Activated T-cell treated with anti-CD3 and anti-CD28 coated beads for 1 hour (primary cell): Measurements from ENCODE around the gene SLC2A1.

Experiments
- DNase-seq: peaks from one replicate; pipeline ENCODE4 v3.0.0-alpha.2; 2020; ENCODE audit warnings: low read depth

The SLC2A1 gene

DNA sequence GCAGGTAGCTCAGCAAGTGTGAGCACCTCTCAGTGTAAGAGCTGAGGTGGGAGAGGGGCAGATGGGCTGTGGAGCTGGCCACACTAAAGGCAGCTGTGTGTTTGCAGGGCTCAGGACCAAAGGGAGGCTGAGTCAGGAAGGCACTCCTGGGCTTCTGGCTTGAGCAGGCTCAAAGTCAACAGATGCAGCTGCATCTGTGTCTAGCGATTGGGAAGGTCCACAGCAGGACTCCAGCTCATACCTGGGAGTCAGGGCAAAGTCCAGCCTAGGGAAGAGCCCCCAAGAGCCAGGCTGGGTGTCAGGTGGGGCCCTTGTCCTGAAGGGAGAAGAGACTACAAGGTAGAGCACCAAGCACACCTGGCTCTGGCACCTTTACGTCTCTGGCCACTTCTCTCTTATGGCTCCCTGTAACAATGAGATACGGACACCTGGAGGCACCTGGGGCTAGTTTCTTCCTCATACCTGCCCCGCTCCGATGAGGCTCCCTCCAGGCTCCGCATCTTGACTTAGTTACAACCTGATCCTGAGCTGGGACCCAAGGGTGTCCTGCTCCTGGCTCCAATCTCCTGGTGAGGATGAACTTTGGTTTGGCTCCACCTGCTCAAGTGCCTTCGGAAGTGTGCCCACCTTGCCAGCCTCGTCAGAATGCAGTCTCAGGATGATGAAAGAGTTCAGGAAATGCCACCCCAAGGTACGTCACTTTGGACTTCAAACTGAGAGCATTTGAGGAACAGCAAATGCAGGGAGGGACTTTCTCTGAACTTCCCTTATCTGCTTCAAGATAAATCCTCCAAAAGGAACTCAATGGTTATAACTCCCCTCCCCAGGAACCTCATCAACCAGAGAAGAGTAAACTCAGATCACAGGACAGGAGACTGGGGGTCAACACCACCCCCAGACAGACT is 21.5 kb upstream of the SLC2A1 start:
- DNase-seq, result no peak

DNA sequence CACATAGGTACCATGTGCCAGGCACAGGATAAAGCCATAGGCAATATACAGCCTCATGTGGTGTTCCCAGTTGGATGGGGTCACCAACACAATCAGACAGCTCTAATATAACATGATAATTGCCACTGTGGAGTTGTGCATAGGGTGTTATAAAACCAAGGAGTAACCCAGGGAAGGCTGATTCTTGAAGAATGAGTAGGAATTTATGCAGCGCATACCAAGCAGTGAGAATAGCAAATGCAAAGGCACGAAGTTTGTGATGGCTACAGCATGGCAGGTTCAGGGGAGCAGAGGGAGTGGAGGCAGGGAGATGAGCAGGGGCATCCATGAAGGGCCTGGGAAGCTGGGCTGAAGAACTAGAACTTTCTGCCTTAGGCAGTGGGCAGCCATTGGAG is 20.4 kb upstream of the SLC2A1 start:
- no peak for DNase-seq

DNA sequence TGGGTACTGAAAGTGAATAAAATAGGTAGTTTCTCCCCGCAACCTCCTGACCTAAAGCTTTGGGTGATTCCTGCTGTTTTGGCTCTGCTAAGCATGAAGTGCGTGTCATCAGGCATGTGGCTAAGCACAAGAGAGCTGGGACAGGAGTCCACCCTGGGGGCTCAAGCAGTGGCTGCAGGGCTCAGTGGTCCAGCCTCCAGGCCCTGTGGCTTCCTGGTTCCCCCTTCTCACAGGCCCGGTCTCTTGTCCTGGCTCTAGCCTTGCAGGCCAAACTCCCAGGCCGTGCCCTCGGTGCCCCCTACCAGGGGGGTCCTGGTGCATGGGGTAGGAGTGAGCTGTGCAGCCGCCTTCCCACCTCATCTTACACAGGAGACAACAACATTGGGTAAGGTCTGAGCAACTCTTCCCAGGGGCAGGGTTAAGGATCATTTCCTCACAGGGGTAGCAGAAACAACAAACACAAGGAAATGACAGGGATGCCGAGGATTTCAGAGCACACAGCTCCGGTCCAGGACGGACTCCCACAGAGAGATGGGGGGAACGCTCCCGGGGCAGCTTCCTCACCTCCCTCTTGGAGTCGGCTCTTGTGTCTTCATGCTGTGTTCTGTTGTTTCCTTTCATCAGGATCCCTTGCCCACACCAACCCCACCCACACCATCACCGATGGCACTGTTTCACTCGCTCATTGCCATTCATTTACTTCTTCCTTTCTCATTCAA is 19.8 kb upstream of the SLC2A1 start:
- DNase-seq, result no peak

DNA sequence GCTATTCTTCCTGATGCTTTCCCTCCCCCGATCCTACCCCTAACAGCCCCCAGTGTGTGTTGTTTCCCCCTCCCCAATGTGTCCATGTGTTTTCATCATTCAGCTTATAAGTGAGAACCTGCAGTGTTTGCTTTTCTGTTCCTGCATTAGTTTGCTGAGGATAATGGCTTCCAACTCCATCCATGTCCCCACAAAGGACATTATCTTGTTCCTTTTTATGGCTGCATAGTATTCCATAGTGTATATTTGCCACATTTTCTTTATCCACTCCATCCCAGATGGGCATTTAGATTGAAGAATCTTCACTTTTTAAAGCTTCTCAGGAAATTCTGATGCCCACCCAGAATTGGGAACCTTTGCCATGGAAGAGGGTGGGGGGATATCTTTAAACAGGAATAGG is 19.0 kb upstream of the SLC2A1 start:
- no peak for DNase-seq

DNA sequence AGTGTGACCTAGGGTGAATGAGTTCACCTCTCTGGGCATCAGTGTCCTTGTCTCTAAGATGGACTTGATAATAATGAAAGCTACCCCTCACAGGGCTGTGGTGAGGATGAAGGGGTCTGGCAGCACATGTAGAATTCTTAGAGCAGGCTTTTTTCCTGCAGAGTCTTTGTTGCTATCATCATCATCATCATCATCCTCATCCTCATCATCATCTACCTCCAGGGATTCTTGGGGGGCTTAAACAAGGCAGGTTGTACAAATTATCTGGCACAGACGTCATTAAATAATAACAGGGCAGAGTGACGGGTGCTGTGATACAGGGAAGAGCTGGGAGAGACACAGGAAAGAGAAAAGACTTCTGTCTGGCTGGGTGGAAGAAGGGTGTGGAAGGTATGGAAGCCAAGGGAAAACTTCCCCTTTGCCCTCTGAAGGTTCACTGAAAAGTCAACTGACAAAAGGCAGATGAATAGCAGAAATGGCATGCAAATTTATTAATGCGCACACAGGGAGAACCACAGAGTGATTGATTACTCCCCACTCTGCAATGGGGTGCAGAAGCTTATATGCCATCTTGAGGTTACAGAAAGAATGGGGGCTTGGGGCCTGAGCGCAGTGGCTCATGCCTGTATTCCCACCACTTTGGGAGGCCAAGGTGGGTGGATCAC is 17.0 kb upstream of the SLC2A1 start:
- DNase-seq, result no peak

DNA sequence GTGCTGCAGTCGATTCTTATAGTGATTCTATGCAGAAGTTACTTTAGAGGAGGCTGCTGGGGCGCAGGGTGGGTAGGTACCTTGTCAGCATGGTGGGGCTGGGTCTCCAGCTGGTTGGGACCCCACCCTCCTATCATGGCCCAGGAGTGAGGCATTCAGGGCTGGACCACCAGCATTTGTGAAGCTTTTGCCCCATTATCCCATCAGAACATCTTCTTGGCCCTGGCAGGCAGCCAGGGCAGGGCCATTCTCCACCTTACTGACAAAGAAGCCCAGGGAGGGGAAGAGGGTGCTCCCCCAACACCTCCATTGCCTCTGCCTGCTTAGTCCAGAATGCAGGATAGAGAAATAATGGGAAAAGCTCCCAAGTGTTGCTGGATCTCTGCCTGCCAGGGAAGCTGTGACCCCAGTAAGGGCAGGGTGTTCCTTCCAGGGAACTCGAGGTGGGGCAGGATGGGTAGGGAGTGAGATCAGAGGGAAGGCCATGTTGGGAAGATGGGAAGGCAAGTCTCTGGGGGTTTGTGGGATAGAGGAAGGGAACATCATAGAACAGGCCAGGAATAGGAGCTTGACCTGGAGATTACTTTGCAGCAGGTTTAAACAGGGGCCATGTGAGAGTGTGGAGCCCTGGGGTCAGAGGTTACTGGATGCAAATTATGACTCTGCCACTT is 16.2 kb upstream of the SLC2A1 start:
- DNase-seq, result no peak

DNA sequence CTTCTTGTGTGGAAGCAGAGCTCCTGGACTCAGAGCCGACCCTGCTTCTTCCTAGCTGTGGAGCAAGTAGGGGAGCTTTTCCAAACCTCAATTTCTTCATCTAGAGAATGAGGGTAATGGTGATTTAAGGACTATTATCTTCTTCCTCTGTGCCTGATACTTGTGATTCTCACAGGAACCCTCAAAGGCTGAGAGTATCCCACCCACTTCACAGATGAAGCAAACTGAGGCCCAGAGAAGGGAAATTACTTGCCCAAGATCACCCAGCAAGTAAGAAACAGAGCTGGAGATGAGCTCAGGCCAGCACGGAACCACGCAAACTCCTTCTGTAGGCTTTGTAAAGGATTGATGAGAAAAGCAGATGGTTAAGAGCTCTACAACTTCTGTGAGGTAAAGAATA is 15.1 kb upstream of the SLC2A1 start:
- no peak for DNase-seq

DNA sequence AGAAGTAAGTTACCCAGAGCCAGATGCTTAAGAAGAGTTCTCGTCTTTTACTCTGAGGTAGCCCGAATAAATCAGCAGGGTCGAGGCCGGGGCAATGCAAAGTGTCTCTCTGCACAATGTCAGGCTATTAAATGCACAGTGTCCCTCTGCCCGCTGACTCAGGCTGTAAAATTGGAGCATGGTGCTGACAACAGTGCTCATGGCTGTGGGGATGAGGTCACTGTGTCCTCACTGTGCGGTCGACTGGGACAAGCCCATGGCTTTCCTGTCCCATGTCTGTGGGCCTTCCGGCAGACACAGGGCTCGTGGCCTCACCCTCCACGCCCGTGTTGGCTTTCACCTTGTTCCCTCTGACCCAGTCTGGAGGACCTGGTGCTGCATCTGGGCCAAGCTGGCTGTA is 14.6 kb upstream of the SLC2A1 start:
- no peak for DNase-seq

DNA sequence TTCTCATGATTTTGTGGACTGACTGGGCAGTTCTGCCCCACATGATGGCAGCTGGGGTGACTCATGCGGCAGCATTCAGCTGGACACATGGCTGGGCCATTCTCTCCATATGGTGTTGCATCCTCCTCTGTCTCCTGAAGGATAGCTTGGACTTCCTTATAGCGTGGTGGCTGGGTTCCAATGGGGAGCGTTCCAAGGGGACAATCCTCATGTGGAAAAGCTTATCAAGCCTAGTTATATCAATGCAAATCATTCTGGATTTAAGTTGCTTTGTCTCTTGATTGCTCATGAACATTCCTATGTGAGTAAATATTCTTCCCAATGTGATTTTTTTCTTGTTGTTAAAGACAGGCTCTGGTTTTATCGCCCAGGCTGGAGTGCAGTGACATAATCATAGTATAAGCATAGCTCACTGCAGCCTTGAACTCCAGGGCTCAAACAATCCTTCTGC is 13.2 kb upstream of the SLC2A1 start:
- no peak for DNase-seq

DNA sequence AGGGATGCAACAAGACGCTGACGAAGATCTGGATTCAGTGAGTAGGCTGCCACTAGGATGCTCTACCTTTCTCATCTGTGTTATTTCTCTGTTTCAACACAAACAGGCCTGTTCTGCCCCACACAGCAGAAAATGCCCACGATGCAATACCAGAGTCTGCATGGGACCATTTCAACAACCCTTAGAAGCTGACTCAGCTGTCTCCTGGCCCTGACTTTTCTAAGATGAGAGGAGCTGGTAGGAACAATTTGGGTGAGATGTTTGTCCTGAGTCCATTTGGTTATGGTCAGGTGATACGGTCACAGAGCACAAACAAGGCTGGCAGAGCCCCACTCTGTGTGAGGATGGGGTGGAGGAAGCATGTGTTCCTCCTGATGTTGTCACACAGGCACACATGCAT is 11.5 kb upstream of the SLC2A1 start:
- DNase-seq, result no peak

DNA sequence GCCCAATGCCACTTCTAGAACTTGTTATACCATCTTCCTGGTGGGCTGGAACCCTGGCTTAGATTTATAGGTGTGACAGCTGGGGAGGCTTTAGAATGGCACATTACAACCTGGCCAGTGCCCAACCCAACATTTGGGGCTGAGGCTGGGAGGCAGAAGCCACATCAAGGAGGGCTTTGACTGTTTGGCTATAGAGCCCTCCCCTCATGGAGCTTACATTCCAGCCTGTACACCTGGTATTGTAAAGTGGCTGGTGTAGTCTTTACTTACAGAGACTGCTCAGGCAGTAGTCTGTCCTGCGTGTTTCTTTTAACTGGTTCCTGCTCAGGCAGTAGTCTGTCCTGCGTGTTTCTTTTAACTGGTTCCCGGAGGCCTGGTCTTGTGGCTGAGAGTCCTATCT is 10.0 kb upstream of the SLC2A1 start:
- DNase-seq, result no peak

DNA sequence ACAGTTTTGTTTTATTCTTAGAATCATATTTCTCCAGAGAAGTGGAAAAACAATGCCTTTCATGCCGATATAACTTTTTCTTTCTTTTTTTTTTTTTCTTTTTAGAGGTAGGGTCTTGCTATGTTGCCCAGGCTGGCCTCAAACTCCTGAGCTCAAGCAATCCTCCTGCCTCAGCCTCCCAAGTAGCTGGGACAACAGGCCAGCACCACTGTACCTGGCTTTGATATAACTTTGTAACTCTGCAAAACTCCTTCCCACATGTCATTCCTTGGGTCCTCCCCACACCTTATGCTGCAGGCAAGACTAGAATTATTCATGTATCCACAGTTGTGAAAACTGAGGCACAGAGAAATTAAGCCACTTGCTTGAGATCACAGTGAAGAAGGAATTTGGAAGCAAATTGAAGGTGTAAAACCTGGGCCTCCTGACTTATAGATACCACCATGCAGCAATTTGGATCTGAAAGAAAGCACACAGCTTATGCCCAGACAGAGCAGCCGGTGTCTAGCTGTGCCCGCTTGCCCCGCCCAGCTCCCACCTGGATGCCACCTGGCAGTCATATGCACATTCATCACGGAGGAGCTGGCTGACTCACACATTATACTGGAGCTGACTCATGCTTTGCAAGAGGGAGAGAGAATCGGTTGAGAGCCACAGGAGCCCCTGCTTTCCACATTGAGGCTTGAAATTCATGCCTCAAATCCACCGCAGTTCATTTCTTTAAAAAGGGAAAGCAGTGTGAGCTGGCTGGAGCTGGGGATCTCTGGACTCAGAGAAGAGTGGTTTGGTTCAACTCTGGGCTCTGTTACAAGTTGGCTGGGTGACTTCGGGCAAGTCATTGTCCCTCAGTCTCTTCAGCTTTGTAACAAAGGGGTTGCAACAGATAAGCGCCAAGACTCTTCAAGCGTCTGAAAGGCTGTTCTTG is 8.3 kb upstream of the SLC2A1 start:
- DNase-seq, result no peak

DNA sequence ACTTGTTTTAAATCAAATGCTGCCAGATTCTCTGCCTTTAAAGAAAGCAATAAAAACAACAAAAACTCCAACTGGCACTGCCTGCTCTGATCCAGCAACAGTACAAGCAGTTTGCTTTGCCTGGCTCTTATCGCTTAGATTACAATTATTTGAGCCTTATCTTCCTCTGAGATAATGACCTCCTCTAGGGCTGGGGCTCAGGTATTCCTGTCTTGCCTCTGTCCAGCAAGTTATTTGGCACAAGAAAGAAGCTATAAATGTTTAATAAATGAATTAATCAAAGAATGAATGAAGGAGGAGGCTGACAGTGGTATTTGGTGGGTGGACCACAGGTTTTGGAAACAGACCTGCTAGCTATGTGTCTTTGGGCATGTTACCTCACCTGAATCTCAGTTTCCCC is 6.7 kb upstream of the SLC2A1 start:
- DNase-seq, result no peak

DNA sequence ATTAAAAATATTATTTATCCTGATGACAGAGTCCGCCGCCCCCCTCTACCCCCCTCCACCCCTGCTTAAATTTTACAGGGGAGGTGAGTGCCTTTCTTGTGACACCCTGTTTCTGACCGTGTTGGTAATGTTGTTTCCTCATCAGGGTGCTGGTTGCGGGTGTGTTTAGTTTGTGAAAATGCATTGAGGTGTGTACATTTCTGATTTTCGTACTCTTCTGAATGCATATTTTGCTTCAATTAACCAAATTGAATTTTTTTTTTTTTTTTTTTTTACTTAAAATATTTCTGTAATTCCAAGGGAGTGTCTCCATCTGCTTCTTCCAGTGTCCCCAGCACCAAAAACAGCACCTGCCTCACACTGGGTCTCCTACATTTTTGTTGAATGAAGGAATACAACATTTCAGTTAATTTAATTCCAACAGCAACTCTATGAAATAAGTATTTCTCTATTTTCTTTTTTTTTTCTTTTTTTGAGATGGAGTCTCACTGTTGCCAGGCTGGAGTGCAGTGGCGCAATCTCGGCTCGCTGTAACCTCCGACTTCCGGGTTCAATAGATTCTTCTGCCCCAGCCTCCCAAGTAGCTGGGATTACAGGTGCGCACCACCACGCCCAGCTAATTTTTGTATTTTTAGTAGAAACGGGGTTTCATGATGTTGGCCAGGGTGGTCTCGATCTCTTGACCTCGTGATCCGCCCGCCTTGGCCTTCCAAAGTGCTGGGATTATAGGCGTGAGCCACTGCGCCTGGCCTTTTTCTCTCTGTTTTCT is 5.6 kb upstream of the SLC2A1 start:
- no peak for DNase-seq

DNA sequence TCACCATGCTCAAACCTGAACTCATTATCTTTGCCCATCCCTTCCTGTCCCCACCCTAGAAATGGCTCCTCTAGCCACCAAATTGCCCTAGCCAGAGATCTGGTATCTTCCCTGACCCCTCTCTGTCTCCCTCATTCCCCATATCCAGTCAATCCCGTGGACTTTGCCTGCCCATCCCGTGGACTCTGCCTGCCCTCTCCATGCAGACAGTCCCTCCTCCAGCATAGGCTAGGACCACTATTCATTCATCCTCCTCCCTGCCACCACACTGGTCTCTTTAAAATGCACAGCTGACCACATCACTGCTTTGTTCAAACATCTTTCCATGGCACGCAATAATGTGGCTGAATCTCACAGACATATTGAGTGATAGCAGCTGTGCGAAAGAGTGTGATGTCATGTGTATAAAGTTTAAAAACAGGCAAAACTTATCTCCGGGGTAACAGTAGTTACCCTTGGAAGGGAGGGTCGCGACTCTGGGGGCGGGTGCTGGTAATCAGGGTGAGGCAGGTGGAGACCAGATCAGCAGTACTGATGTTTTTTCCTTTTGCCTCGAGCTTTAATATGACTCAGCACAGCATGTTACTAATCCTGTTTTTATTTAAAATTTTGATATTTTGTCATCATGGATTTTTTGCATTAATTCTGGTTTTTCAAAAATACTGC is 4.8 kb upstream of the SLC2A1 start:
- no peak for DNase-seq

DNA sequence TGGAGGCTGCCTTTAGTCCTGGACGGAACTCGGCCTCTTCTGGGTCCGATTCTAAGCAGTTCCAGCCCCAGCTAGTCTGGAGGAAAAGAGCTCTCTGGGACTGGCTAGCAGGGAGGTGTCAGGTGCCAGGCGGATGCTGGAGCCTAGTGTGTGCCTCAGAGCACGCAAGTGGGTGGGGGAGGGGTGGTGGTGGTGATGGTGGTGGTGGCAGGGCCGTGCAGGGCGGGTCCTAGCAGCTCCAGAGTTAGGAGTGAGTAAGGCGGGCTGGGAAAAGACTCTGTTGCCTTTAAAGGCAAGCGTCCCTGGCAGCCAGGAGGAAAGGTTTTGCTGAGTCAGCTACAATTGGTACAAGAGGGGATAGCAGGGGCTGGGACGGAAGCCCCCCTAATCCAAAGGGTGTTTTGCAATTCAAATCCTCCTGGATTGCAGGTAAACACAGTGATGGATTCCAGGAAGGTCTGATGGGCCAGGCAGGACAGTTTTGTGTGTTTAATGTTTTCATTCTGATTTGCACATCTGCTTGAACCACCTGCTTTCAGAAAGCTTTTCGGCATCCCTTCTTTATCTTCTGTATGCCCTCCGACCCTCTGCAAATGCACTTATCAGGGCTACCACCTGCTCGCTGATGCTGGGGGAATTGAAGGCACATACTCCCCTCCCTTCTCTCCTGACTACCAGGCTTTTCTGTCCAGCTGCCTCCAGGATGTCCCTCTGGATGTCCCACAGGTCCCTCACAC is 4.1 kb upstream of the SLC2A1 start:
- DNase-seq, result no peak

DNA sequence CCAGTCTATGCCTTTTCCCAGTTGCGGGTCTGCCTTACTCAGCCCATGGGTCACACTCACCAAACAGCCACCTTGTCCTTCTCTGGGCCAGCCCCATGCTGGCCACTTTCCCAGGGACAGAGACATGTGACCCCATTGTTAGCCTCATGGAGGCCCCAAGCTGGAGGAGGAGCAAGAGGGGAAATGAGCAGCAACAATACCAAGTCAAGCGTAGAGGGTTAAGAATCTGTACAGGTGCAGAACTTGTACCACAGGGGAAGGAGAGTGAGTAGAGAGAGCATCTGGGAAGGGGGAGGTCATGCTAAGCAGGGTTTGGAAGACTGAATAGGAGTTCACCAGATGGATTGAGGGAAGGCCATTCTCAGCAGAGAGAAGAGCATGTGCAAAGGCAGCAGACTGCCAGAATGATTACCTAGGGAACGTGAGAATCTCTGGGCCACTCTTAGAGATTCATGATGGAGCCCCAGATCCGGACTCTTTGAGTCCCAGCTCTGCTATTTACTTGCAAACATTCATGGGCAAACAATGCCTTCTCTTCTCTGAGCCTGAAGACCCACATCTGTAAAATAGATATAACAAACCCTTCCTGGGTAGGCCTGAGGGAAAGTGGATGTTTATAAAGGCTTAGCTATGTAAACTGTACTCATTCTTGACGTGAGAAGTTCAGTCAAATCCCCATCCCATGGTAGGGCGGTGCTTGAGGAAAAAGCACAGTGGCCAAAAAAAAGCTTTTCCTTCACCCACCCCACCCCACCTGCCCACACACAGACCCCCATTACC is 2.8 kb upstream of the SLC2A1 start:
- DNase-seq, result no peak

DNA sequence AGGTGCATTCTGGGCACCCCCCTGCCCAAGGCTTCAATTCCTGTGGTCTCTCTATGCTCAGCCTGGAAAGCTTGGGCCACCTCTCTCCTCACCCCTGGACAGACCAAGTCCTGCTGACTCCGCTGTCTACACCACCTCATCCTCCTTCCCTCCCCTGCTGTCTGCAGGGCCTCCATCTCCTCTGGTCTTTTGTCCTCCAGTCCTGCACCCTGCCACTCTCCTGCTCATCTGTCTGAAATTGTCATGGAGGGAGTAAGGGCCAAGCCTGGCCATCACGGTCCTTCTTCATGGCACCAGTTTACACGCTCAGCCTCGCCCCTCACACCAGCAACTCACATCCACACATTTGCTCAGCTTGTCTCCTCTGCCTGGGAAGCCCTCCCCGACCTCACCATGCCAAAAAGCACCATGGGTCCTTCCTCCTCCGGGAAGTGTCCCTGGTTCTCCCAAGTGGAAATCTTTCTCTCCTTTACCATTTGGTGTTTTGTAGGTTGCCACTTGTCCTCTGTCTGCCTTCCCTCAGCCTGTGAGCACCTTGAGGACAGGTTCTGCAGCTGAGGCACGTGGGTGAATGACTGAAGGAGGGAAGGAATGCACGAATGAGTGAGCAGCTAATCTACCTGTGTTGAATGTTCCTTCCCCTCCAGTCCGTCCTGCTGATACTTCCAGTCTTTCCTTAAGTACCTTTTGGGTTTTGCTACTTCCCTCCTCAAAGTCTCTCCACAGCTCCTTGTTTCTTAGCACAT is 2.1 kb upstream of the SLC2A1 start:
- DNase-seq, result no peak
